Measurements from ENCODE around the gene RNU7-1. TPM values are rescaled to one million over a fixed set of nuclear protein-coding genes. Genes with fewer than 3 reads are reported as not detected.
A peak's percentile ranks its signal among the peaks of the same experiment; 100 is the strongest.

Gene RNU7-1
- total and polyA plus RNA-seq, 9 of the 15 experiments (the other 6 are each of a cell fraction or from before 2014, with no cell fraction given), result not detected

DNA sequence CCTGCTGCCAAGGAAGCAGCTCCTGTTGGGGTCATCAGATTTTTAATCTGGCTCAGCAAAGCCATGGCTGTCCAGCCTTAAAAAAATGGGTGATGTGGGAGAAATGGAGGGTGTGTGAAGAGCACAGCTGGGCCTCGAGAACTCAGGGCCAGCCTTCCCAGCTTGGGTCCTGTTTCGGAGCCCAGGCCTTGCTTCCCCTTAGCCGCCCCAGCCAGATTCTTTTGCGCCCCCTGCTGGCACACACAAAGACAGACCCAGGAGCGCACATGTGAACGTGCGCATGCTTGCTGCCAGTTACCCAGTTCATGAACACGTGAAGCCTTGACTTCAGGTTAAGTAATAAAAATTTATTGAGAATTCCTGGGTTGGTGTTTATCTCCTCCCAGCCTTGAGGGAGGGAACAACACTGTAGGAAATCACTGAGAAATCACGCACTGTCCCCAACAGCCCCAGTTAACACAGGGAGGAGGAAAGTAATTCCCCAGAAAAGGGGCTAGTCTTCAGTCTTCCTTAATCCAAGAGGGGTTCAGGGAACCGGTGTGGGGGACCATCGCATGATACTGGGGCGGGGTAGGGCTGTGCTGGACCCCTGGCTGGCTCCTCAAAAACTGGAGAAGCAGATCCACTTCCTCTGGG, 21.5 kb downstream of the RNU7-1 start (continued):
- TF ChIP-seq NONO (IDR thresholded peaks at IDR 0.05; ENCODE audit: low read depth in 2 of 2, low read length in 1 of 2) (no peak), ZNF444 (CRISPR knock-in tag; IDR thresholded peaks at IDR 0.05) (no peak), NELFE (IDR thresholded peaks at IDR 0.05; ENCODE audit: insufficient read depth, insufficient read length) (no peak), CAMTA2 (CRISPR knock-in tag; conservative IDR thresholded peaks at IDR 0.05) (no peak), ZNF311 (CRISPR knock-in tag; IDR thresholded peaks at IDR 0.05) (no peak), CBX8 (IDR thresholded peaks at IDR 0.05; ENCODE audit: borderline replicate concordance, extremely low read depth, low read depth, low read length, poor library complexity, severe bottlenecking) (no peak), KHSRP (IDR thresholded peaks at IDR 0.05) (no peak), SMARCA4 (IDR thresholded peaks at IDR 0.05) (no peak), KDM2B (CRISPR knock-in tag; IDR thresholded peaks at IDR 0.05) (no peak), FOXJ3 (CRISPR knock-in tag; IDR thresholded peaks at IDR 0.05) (no peak), ZBTB1 (CRISPR knock-in tag; IDR thresholded peaks at IDR 0.05; ENCODE audit: borderline replicate concordance, low read depth) (no peak), POLR2G (IDR thresholded peaks at IDR 0.05; ENCODE audit: low read depth, low read length) (peak; percentile 51), ZNF184 (CRISPR knock-in tag; IDR thresholded peaks at IDR 0.05) (no peak), ILF3 (IDR thresholded peaks at IDR 0.05; ENCODE audit: borderline replicate concordance) (no peak), EZH2 (IDR thresholded peaks at IDR 0.05; ENCODE audit: borderline replicate concordance, low read depth, low read length) (no peak), HDAC3 (IDR thresholded peaks at IDR 0.05; ENCODE audit: borderline replicate concordance, partially characterized antibody) (no peak), ZNF764 (CRISPR knock-in tag; IDR thresholded peaks at IDR 0.05; ENCODE audit: low read depth) (no peak), CBX3 (IDR thresholded peaks at IDR 0.05; ENCODE audit: borderline replicate concordance in 1 of 2, low read length in 2 of 2) (no peak; a peak in 1 of 3 replicates)
- TF ChIP-seq, protein P1, sequence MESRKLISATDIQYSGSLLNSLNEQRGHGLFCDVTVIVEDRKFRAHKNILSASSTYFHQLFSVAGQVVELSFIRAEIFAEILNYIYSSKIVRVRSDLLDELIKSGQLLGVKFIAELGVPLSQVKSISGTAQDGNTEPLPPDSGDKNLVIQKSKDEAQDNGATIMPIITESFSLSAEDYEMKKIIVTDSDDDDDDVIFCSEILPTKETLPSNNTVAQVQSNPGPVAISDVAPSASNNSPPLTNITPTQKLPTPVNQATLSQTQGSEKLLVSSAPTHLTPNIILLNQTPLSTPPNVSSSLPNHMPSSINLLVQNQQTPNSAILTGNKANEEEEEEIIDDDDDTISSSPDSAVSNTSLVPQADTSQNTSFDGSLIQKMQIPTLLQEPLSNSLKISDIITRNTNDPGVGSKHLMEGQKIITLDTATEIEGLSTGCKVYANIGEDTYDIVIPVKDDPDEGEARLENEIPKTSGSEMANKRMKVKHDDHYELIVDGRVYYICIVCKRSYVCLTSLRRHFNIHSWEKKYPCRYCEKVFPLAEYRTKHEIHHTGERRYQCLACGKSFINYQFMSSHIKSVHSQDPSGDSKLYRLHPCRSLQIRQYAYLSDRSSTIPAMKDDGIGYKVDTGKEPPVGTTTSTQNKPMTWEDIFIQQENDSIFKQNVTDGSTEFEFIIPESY (CRISPR knock-in tag; IDR thresholded peaks at IDR 0.05), result no peak
- TF ChIP-seq, protein P2, sequence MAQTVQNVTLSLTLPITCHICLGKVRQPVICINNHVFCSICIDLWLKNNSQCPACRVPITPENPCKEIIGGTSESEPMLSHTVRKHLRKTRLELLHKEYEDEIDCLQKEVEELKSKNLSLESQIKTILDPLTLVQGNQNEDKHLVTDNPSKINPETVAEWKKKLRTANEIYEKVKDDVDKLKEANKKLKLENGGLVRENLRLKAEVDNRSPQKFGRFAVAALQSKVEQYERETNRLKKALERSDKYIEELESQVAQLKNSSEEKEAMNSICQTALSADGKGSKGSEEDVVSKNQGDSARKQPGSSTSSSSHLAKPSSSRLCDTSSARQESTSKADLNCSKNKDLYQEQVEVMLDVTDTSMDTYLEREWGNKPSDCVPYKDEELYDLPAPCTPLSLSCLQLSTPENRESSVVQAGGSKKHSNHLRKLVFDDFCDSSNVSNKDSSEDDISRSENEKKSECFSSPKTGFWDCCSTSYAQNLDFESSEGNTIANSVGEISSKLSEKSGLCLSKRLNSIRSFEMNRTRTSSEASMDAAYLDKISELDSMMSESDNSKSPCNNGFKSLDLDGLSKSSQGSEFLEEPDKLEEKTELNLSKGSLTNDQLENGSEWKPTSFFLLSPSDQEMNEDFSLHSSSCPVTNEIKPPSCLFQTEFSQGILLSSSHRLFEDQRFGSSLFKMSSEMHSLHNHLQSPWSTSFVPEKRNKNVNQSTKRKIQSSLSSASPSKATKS (CRISPR knock-in tag; IDR thresholded peaks at IDR 0.05), result no peak
- TF ChIP-seq, protein P3, sequence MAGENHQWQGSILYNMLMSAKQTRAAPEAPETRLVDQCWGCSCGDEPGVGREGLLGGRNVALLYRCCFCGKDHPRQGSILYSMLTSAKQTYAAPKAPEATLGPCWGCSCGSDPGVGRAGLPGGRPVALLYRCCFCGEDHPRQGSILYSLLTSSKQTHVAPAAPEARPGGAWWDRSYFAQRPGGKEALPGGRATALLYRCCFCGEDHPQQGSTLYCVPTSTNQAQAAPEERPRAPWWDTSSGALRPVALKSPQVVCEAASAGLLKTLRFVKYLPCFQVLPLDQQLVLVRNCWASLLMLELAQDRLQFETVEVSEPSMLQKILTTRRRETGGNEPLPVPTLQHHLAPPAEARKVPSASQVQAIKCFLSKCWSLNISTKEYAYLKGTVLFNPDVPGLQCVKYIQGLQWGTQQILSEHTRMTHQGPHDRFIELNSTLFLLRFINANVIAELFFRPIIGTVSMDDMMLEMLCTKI (IDR thresholded peaks at IDR 0.05; ENCODE audit: partially characterized antibody), result no peak
- TF ChIP-seq, protein P4, sequence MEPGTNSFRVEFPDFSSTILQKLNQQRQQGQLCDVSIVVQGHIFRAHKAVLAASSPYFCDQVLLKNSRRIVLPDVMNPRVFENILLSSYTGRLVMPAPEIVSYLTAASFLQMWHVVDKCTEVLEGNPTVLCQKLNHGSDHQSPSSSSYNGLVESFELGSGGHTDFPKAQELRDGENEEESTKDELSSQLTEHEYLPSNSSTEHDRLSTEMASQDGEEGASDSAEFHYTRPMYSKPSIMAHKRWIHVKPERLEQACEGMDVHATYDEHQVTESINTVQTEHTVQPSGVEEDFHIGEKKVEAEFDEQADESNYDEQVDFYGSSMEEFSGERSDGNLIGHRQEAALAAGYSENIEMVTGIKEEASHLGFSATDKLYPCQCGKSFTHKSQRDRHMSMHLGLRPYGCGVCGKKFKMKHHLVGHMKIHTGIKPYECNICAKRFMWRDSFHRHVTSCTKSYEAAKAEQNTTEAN (CRISPR knock-in tag; IDR thresholded peaks at IDR 0.05), result no peak

All from K562 (cell line).